NCI-H510A treated with DMSO at 0.1 percent for 48 hours (cell line): ENCODE measurements around the gene EBF4.
A peak's percentile ranks its signal among the peaks of the same experiment; 100 is the strongest.
"Not testable (repeated sequence)": the region's sequence is repeated elsewhere in the genome, so short reads cannot be mapped to it uniquely, and the experiment has no call there.

ENCODE experiments used
- DNase-seq: peaks from one replicate; lab custom pipeline; 2025; lab: John Stamatoyannopoulos, UW

Gene EBF4

DNA sequence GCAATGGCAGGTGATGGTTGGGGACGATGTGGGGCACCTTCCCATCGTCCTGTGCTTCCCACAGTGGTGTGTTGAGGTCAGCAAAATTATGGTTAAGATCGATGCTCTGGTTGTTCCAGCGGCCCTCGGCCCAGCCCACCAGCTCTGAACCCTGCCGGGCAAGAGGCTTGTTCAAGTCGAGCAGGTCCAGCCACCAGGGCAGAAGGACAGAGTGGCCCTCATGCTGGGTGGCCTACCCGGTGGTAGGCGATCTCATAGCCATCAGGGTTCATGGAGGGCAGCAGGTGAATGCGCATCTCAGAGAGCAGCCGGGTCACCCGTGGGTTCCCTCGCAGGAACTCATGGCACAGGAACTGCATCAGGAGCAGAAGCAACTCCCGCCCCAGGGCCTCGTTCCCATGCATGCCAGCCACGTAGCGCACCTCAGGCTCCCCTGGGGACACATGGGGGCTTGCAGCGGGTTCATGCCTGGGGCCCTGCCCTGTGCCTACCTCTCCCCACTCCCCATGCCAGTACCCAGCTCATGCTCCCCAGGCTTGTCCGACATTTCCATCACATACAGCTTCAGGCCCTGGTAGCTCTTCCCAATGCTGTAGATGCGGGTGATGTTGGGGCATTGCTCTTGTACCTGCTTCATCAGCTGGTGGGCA lies 103.6 kb downstream of the EBF4 start:
- no peak for DNase-seq

DNA sequence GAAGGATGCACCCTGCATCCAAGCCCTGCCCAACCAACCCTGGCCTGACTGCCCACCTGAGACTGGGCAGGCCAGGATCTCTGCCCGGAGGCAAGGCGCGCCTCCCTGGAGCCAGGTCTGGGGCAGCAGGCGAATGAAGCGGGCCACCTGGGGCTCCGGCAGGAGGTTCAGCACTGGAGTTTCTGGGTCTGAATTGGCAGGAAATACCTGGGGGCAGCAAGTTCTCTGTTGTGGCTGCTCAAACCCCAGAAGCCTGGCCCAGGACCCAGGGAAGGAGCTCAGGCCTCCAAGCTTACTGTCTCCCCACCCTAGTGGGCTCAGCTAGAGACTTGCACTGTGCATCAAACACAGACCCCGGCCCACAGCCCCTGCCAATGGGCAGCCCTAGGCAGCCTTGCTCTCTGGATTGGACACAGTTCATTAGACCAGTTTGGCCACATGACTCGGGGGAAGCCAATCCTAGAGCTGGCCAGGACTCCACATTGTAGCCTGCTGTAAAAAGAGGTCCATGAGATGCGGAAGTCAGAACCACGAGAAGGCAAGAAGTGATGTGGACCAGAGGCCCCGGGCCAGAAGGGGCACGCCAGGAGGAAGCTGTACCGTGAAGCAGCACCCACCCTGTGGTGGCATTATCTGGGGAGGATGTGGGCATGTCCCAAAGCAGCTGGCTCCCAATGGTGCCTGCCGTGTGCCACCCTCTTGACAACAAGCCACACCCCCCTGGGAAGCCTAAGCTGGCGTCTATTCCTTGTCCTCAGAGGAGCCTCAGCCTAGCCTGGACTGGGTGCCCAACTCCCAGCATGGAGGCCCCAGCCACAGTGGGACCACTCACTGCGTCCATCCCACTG lies 104.8 kb downstream of the EBF4 start:
- DNase-seq, result no peak

DNA sequence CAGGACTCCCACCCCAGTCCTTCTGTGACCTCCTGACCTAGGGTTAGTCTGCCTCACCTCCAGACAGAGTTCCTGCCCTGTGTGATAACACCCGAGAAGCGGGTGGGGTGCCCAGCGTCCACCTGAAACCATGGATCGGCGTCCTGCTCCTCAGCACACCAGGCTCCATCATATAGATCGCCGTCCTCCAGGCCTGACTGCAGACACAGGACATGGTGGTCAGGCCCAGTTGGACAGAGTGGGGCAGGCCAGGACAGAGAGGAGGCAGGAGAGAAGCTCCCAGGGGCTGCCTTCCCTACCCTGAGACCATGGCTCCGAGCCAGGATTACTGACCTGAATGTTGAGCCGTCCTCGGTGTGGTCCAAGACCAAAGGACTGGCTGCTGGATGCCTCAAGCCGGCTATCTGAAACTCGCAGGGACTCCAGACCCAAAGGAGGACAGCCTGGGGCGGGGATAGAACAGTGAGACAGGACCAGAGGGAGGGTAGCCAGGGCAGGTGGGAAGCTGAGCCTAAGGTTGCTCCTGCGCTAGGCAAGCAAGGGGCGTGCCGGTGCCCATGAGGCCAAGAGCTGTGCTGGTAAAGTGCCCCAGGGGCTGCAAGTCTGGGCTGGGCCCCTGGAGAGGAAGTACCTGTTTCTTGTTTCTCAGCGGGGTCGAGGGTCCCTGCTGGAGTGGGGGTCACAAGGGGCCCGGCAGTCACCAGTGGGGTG lies 105.7 kb downstream of the EBF4 start:
- DNase-seq, result no peak

DNA sequence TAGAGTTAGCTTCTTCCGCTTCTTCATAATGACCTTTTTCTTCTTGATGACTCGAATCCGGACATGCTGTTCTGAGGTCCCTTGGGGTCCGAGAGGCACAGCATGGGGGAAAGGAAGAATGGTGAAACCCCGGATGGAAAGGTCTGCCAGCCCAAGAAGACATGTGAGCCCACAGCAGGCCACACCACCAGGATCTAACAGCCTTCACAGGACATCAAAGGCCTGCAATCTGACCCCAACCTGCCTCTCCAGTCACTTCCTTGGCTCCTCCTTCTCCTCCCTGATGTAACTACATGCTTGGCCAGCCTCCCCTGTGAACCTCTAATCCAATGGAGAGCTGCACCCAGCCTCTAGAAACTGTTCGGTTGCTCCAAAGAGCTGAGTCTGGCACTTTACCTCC lies 106.2 kb downstream of the EBF4 start:
- peak; percentile 33 for DNase-seq

DNA sequence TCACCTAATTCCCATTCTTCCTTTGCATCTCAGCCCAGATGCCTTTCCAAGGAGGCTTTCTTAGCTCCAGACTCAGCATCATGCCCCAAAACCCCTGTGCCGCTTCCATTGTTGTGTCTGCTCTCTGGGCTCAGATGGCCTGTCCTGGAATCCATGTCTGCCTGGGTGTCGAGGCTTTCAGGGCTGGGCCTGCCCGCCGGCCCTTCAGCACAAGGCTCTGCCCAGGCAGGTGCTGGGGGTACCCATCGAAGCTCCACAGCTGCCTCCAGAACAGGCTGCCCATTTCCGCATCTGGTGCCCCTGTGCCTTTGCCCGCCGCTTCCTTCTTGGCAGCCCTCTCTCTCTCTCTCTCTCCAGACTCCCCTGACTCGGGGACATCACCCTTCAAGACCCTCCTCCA lies 106.7 kb downstream of the EBF4 start:
- DNase-seq, result no peak

DNA sequence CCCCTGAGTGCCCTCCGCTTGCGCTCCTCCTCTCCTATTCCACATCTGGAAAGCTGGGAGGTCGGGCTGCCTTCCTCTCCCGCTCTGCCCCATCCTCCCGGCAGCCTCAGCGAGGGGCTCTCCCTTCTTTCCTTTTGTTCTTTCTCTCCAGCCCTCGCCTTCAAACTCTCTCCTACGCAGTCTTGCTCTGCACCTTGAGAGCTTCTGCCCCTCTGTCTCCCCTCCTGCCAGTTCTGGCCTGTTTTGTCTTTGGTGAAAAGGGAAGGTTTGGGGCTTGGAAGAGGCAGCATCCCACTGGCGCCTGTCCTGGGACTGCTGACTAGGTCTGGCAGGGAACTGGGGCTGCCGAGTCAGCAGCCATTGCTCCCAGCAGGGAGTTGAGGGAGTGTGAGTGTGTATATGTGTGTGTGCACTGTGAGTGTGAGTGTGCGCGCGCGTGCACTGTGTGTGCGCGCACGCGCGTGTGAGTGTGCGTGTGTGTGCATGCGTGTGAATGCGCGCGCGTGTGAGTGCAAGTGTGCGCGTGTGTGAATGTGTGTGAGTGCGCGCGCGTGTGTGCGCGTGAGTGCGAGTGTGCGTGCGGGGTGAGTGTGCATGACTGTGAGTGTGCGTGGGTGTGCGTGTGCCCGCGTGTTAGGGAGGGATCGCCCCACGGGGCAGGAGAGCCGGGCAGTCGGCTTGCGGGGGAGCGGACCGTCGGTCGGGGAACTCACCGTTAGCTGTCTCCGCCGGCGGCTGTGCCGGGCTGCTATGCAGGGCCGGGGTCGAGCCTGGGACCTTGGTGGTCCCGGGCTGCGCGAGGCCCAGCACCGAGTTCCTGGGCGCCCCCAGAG lies 107.3 kb downstream of the EBF4 start:
- no peak for DNase-seq

DNA sequence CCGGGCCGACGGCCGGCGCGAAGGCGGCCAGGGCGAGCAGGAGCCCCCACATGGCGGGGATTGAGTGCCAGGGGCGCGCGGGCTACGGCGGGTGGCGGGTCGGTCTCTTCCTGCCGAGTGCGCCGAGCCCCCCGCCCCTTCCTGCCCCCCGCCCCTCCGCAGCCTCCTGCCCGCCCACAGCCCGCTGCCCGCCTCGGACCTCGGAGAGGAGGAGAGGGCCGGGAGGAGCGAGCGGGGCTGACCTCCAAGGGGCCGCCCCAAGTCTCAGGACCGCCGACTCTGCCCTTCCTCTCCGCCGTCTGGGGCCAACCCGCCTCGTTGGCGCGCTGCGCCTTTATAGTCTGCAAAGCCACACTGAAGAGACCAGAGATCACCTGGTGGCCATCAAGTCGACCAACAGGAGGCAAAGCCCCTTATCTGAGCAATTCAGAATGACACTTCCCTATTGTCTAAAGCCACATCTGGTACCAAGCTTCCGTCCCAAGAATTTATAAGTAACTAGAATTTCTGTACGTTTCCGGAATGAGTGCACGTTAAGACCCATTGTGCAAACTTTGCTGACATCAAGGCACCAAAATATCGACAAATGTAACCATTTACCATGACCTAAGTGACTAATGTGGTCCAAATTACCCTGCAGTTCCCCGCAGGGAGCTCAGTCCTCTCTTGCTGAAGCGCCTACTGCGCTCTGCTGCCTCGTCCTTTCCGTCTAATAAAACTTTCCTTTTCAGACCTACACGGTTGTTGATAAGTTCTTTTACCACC lies 108.1 kb downstream of the EBF4 start, which contains the start of gene CPXM1:
CPXM1 (minus strand) TSS at position 107 of the 765 bp plus-strand sequence; CDS start at position 52, 55 bp downstream.
- peak; percentile 58 for DNase-seq

DNA sequence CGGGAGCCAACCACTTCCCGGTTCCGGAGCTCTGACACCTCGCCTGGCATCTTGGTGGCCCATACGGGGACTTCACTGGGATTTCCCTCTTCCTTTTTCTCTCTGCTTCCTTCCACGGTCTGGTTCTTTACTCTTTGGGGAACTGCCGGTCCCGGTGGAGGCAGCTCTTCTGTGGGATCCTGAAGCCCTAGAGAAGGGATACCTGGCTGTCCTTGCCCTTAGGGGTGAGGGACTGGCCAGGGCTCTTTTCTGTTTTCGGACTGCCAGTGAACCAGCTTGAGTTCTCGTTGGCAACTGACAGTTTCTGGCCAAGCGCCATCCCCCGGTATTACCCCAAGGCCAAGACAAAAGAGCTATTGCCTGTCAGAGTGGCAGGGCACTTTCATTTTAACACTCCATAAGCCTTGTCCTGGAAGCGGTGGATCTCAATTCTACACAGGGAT lies 108.7 kb downstream of the EBF4 start:
- no peak for DNase-seq

DNA sequence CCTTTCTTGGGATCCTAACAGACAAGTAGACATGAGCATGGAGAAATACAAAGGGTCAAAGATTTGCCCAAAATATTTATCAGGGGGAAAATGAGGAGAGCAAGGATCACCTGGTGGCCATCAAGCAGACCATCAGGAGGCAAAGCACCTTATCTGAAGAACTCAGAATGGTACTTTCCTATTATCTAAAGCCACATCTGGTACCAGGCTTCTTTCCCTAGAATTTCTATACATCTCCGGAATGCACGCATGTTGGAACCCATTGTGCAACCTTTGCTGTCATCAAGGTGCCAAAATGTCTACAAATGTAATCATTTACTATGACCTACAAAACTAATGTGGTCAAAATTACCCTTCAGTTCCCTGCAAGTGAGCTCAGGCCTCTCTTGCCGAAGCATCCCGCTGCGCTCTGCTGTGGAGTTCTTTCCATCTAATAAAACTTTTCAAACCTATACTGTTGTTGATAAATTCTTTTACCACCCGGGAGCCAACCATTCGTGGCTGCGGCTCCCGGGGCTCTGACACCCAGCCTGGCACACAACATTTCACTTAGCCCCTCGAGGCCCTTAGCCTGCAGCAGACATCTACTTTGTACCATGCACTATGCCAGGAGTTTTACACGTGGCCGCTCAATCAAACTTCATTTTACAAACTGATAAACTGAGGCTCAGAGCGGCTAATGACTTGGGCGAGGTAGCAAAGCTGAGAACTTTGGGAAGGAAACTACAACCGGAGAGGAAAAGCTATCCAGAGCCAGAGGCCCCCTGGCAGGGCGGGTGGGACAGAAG lies 111.7 kb downstream of the EBF4 start:
- no peak for DNase-seq

DNA sequence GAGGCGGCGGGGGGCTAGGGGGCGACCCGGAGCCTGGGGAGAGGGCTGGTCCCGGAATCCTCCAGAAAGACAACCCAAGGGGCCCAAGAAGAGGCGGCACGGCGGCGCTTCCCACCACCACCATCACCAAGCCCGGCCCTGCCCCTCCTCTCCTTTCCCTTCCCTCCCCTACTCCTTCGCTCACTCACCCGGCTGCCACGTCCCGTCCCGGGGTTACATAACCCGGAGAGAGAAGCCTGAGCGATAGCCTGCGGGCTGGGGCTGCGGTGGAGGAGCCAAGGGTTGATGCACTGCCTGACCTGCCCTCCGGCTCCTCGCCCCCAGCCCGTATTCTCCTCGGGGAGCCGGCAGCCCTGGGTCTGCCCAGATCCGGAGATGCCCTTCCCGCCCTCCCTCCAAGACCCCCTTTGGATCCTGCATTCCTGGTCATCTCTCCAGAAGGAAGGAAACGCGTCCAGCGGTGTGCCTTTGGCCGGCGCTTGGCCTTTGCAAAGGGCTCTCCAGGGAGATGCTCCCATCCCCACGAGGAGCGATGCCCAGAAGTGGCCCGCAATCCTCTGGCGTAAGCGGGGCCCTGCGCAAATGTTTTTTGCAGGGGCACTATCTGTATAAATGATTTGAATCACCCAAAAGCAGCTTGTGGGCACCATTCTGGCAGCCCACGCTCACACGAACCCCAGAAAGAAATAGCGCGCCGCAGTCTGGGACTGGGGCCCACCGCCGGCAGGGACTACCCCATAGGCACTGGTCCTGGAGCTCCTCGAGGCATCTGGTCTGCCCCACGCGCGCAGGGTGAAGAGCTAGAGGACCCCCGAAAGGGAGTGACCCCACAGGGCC lies 112.5 kb downstream of the EBF4 start:
- no peak for DNase-seq

DNA sequence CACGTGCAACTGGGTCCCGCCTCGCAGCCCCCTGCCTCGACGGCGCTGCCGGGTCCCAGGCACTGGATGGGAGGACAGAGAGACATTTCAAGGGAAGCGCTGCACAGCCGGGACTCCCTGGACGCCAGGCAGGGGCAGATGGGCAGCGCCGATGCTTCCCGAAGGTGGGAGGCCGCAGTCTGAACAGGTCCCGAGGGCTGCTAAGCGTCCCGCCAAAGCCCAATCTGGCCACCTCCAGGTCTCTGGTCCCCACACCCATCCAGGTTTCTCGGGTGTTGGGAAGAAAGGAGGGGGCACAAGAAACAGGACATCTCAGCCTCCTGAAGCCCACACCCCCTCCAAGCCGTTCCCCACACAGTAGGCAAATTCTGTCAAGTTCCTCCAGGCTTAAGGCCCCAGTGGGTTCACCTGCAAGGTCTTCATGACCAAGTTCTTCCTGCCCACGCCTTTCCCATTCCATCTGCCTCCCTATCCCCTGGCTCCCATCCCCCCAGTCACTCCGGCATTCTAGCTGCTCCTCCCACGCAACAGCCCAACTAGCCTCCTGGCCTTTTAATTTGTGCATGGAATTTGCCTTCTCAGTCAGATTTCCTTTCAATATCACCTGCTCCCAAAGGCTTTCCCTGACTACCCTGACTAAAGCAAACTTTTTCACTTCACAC lies 113.2 kb downstream of the EBF4 start:
- DNase-seq, result no peak

DNA sequence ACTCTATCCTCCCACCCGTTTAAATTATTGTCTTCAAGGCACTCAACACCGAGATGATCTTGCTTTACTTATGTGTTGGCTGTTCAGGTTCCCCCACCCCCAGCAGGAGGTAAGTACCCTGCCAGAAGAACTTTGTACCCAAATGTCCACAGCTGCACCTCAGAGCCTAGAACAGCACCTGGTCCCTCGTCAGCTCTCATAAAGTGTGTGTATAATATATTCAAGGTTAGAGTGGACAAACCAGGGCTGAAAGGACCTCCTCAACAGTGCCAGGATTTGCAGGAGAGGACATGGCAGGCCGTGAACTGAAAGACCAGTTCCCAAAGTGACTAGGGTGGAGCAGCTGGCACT lies 113.7 kb downstream of the EBF4 start:
- no peak for DNase-seq

DNA sequence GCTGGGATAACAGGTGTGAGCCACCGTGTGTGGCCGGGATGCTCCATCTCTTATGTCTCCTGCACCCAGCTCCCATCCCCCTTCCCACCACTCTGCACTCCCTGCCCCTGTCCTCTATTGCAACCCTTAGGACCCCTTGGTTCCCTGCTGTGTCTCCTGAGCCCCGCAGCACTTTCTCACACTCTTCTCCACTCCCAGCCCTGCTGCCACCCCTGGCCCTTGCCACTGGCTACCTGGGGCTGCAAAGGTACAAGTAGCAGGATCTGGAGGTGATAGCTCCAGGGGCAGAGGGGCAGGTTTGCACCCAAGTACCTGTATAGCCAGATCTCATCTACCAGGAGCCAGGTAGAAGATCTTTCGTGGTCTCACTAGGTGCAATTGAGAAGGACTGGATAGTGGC lies 114.4 kb downstream of the EBF4 start:
- DNase-seq, result no peak

DNA sequence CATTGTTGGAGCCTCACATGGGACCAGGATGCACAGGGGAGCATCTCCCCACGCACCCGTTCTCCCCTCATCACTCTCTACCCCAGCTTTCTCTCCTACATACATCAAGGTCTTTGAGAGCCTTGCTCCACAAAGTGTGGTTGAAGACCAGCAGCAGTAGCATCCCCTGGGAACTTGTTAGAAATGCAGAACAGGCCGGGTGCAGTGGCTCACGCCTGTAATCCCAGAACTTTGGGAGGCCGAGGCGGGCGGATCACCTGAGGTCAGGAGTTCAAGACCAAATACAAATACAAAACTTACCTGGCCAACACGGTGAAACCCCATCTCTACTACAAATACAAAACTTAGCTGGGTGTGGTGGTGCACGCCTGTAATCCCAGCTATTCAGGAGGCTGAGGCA lies 115.3 kb downstream of the EBF4 start:
- not testable (repeated sequence) for DNase-seq

DNA sequence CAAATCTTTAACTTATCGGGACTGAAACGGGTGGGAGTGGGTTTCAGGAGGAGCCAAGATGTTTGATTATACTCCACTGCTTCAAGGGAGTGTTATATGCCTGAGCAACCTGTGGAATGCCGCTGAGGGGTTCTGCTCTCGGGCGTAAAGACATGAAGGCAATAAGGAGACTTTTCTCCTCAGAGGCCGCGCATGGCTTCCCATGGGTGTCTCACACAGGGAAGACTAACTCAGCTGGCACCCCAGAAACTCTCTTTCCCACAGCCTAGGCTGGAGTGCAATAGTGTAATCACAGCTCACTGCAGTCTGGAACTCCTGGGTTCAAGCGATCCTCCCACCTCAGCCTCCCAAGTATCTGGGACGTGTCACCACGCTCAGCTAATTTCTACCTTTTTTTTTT lies 117.1 kb downstream of the EBF4 start:
- no peak for DNase-seq
